AG10803 (cell line): ENCODE data around the gene PODXL2.
A peak's percentile ranks its signal among the peaks of the same experiment; 100 is the strongest.

Source experiments
- DNase-seq: peaks from one replicate; pipeline ENCODE4 v3.0.0; 2010; ENCODE audit warnings: low read depth
- H3K4me3 ChIP-seq: 2 replicates; pipeline ENCODE4 v1.5.1; 2011; ENCODE audit warnings: mild to moderate bottlenecking, low read length, control low read depth
- TF ChIP-seq, protein P1 (sequence below): conservative IDR thresholded peaks from 2 replicates; pipeline ENCODE4 v1.5.1; 2011; ENCODE audit warnings: mild to moderate bottlenecking, low read length, control low read depth, inconsistent platforms

Gene PODXL2

GRCh38 chr3:127667119-127667681 is 38.2 kb downstream of the PODXL2 start:
- H3K4me3 ChIP-seq = no peak overlapping the region
- TF ChIP-seq, protein P1, sequence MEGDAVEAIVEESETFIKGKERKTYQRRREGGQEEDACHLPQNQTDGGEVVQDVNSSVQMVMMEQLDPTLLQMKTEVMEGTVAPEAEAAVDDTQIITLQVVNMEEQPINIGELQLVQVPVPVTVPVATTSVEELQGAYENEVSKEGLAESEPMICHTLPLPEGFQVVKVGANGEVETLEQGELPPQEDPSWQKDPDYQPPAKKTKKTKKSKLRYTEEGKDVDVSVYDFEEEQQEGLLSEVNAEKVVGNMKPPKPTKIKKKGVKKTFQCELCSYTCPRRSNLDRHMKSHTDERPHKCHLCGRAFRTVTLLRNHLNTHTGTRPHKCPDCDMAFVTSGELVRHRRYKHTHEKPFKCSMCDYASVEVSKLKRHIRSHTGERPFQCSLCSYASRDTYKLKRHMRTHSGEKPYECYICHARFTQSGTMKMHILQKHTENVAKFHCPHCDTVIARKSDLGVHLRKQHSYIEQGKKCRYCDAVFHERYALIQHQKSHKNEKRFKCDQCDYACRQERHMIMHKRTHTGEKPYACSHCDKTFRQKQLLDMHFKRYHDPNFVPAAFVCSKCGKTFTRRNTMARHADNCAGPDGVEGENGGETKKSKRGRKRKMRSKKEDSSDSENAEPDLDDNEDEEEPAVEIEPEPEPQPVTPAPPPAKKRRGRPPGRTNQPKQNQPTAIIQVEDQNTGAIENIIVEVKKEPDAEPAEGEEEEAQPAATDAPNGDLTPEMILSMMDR = no peak
- no peak for DNase-seq

- TF ChIP-seq, protein P1 = no peak
- H3K4me3 ChIP-seq = no peak overlapping the region
- DNase-seq = no peak
Measured at GRCh38 chr3:127668906-127669305, 39.9 kb downstream of the PODXL2 start.

DNA sequence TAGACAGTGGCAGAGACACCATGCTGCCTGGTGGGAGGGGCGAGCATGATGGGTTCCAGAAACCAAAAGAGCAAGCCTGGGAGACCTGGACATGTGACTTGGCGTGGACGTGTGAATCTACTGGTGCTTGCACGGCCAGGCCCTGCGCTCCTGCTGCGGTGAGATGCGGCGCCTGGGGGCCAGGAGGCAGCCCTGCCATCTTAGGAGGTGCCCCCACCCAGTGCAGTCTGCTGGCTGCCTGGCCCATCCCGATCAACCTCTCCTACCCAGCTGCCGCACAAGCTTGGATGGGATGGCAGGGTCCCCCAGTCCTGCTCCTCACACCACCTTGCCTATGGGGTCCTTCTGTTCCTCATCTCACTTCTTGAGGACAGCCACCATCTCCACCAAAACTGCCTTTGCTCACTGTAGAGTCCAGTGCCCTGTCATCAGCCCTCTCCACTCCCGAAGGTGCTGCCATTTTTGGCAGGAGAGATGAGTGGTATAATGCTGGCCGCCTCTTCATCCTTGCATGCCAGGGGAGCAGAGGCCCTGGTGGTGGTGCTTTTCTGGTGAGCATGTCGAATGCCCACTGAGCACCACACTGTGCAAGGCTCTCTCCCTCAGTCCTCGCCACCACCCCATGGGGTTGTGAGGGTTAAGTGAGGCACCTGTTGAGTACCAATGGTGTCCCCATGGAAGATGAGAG is 40.7 kb downstream of the PODXL2 start:
- H3K4me3 ChIP-seq = no peak overlapping the region
- TF ChIP-seq, protein P1 = no peak
- no peak for DNase-seq

DNA sequence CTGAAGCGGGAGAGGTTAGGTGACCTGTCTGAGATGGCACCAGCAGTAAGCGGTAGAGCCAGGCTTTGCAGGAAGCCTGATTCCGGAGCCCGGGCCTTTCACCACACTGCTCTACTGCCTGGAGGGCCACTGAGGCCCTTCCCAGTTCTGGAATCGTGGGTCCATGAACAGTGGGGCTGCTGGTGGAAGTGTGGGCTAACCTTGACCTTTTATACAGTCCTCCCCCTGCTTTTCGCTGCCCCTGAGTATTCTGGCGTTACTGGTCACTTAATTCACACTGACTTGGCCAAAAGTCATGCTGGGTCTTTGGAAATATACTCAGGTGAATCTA is 41.2 kb downstream of the PODXL2 start:
- TF ChIP-seq, protein P1 = no peak
- DNase-seq = no peak

DNA sequence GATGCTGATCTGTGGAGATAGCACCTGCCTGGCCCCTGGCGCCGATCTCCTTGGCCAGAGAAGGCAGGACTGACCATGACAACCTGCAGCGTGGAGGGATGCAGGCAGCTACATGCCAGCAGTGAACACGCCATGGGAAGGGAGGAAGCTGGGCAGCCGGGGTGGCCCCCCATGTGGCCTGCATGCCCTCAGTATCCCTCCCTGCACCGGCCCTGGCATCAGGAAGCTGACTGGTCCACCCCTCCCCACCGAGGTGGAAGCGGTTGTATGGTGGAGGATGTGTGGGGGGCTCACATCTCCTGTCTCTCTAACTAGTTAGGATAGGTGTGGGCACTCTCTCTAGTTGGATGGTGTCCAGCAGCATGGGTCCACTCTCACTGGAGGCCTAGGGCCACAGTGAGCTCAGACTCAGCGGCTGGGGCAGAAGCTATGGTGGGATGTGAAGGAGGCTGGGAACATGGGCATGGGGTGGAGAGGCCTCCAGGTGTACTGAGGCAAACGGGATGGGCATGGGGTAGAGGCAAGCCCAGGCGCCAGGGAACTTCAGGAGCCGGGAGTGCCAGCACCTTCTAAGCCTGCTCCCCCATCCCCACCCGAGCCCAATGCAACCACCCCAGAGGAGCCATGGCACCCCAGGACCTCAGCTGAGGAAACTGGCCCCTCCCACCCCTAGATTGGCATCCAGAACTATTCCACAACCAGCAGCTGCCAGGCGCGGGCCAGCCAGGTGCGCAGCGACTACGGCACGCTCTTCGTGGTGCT is 42.0 kb downstream of the PODXL2 start:
- no peak overlapping the region; the same call in 1 of the 2 replicates for H3K4me3 ChIP-seq
- DNase-seq = no peak
- TF ChIP-seq, protein P1 = no peak

More for the DNA sequence above, 41.2 kb downstream of the PODXL2 start:
- H3K4me3 ChIP-seq = no peak overlapping the region

DNA sequence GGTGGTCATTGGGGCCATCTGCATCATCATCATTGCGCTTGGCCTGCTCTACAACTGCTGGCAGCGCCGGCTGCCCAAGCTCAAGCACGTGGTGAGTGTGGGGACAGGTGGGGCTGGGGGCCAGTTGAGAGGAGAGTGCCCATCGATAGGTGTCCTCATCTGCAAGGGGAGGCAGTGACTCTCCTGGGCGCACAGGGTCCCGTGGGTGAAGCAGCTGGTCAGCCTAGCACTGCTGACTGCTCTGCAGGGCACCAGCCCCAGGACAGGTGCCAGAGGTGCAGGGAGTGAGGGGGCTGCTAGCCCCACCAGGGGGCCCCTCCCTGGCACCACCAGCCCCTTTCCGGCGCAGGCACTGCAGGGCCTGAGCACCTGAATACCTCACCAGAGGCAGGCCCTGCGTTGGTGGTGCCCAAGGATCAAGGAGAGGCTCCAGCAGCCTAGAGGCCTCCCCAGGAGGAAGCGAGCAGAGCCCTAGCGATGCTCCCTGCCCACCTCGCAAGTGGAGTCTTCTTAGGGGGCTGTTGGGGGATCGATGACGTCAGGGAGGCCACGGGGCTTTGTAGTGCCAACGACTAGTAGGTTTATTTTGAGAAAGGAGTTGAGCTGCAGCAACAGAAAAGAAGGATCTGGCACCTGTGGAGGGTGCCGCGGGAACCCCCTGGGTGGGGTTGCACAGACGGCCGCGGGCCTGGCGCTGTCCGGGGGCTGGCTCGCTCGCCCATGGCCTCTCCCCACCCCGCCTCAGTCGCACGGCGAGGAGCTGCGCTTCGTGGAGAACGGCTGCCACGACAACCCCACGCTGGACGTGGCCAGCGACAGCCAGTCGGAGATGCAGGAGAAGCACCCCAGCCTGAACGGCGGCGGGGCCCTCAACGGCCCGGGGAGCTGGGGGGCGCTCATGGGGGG is 42.8 kb downstream of the PODXL2 start:
- peak overlapping the region; percentile 69 for H3K4me3 ChIP-seq
- no peak for DNase-seq
- TF ChIP-seq, protein P1 = no peak
